ENCODE measurements around the gene SIRPB1.

Gene SIRPB1

DNA sequence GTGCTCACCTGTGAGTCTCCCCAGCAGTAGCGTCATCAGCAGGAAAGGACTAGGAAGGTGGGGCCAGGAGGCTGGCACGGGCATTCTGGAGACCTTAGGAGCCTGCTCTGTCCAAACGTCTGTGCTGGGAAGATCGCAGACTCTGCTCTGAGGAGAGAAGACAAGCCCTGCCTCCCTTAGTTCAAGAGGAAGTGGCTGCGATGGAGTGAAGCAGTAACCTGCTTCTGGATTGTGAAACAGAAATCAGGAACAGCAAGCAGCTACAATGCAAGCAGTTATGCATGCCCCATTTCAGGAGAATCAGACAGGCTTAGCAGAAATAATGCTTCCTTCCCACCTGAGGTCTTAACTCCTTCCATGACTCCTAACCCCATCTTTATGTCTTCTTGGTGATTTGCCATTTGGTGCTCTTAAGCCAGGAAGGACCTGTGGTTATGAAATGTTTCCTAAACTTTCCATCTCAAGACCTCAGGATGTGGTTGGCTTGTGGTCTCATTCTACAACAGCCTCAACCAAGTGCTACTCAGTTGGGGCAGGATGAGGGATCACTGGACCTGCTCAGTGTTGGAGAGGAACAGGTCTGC is at the start of gene SIRPB1:
Gene SIRPB1, minus strand, starts transcription at position 149 of the 584 bp plus-strand sequence. Its CDS starts 65 bp downstream, at position 84.
- in situ Hi-C loops (cut with HindIII; ENCODE audit: low pct_ligation_motif_present, low pct_unique_long_range_greater_than_20kb, low sequenced_read_pairs), result no loop called here
- no peak for DNase-seq

DNA sequence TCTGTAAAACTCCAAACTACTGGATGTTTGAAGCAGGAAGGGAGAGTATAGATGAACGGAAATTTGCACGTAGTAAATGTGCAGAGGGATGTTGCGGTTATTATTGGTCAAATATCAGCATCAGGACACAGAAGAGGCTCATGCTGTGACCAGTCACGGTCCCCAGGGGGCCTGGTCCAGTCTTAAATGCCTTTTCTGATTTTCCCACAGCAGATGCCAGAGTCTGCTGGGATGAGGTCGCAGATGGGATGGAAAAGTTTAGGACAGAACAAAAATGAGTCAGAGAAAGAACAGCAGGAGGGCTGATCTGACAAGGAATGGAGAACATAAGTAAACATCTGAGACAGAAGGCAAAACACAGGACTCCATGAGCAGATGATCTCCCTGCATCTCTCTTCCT is 49.5 kb upstream of the SIRPB1 start:
- no peak for DNase-seq
- in situ Hi-C loops (cut with HindIII; ENCODE audit: low pct_ligation_motif_present, low pct_unique_long_range_greater_than_20kb, low sequenced_read_pairs), result no loop called here

DNA sequence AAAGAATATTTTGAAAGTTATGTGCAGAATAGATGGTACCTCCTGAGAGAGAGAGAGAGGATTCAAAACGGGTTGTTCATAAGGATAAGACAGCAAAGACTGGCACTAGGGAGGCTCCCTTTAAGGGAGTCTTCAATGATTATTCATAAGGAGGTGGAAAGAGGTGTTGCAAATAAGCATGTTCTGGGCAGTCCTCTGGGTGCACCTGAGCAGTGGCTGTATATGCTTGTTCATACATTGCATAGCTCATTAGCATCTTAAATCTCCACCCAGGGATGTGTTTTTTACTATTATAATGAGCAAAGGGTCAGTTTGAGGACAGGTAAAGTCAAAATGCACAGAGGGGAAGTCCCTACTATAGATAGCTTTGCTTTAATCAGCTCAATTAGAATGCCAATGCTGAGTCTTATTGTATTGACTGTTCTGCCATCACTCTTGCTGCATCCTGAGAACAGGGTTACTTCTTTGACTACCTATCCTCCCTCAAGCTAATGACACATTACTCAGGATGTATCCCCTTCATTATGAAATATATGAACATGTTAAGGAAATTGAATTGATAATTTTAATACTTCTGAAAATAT is 47.8 kb upstream of the SIRPB1 start:
- in situ Hi-C loops (cut with HindIII; ENCODE audit: low pct_ligation_motif_present, low pct_unique_long_range_greater_than_20kb, low sequenced_read_pairs), result no loop called here
- no peak for DNase-seq

DNA sequence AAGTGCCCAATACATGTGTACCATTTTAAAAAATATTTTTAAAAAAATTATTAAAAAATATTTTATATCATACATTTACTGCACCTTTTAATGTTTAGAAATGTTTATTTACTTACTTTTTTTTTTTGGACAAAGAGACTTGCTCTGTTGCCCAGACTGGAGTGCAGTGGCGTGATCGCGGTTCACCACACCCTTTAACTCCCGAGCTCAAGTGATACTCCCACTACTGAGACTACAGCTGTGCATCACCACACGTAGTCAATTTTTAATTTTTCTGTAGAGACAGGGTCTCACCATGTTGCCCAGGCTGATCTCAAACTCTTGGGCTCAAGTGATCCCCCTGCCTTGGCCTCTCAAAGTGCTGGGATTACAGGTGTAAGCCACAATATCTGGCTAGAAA is 47.0 kb upstream of the SIRPB1 start:
- in situ Hi-C loops (cut with HindIII; ENCODE audit: low pct_ligation_motif_present, low pct_unique_long_range_greater_than_20kb, low sequenced_read_pairs), result no loop called here
- no peak for DNase-seq

DNA sequence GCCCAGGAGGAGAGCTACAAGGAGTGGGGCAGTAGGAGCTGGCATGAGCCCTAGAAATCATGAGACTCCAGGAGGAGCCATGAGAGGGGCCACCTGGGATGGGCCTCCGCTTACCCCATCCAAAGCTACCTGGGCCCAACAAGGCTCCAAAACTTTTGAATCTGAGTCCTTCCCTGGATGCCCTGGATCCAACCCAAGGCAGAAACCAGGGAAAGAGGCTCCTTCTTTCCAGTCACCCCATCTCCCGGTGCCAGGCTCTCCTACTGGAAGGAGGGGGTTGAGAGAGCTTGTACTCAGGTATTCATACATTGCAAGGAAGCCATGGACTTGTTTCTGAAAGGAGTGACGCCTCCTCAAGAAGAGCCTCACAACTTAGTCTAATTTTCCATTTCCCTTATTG is 45.5 kb upstream of the SIRPB1 start:
- in situ Hi-C loops (cut with HindIII; ENCODE audit: low pct_ligation_motif_present, low pct_unique_long_range_greater_than_20kb, low sequenced_read_pairs), result no loop called here
- DNase-seq, result no peak

DNA sequence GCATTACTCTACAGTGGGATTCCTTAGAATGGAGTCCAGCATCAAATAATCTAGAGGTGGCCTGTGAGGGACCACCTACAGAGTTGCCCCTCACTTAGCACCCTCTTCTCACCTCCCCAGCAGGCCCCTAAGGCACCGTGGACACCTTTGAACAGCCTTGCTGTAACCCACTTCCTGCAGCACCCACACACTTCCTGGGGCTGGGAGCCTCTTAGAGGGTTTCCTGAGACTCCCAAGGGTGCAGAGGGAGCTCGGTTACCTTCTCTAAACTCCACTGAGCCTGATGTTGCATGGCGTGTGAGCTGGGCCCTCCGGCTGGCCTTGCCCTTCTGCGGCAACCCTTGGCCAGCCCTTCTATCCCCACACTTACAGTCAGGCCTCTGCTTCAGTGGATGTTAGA is 45.1 kb upstream of the SIRPB1 start:
- in situ Hi-C loops (cut with HindIII; ENCODE audit: low pct_ligation_motif_present, low pct_unique_long_range_greater_than_20kb, low sequenced_read_pairs), result no loop called here
- DNase-seq, result no peak

DNA sequence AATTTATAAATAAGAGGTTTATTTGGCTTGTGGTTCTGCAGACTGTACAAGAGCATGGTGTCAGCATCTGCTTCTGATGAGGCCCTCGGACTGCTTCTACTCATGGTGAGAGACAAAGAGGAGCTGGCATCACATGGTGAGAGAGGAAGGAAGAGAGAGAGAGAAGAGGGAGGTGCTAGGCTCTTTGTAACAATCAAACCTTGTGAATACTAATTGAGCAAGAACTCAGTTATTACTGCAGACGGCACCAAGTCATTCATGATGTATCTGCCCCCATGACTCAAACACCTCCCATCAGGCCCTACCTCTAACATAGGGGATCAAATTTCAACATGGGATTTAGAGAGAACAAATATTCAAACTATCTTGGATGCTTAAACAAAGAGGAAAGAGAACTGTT is 44.1 kb upstream of the SIRPB1 start:
- in situ Hi-C loops (cut with HindIII; ENCODE audit: low pct_ligation_motif_present, low pct_unique_long_range_greater_than_20kb, low sequenced_read_pairs), result no loop called here
- no peak for DNase-seq

DNA sequence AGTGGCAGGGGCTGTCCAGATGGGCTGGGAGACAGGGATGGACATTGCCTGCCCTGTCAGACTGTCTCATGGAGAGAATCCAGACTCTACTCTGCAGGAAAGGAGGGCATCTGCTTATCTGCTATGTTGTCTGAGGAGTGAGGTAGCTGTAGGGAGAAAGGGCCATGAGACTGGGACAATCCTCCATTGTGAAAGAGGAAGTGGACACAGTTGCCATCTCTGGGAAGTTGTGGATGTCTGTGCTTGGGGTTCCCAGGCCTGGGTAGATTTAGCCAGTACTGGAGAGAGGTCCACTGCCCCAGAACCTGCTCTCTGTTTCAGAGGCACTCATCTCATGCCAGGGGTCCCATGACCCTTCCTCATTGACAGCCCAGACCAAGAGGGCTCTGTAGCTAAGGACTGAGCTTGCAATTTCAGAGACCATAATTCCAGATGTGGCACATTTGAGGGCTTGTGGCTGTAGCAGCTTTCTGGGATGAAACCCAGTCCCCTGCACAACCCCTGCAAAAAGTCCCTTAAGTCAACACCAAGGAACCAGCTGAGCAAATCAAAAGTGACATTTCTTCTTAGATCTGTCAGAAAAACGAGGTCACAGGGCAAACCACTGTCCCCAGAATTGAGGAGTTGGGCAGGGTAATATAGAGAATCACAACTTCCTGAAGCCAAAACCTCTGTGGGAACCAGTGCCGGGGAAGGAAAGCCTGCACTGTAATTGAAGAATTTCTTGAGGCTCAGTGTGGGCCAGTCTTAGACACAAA is 41.9 kb upstream of the SIRPB1 start:
- DNase-seq, result no peak
- in situ Hi-C loops (cut with HindIII; ENCODE audit: low pct_ligation_motif_present, low pct_unique_long_range_greater_than_20kb, low sequenced_read_pairs), result no loop called here

DNA sequence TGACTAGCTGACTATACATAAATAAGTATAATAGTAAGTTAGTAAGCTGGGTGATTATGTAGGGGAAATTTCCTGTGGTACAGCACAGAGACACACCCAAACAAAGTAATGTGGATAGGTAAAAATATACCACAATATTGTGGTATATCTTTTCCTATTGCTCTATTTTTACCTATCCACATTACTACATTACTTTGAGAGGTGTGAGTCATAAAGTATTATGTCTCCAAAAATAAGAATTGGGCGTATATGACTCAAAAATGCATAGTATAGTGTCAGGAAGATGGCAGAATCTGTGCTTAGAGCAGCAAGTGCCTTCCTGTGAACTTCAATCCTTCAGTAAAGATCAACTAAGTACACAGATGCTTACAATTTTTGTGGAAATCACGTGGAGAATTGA is 40.4 kb upstream of the SIRPB1 start:
- DNase-seq, result no peak
- in situ Hi-C loops (cut with HindIII; ENCODE audit: low pct_ligation_motif_present, low pct_unique_long_range_greater_than_20kb, low sequenced_read_pairs), result no loop called here

DNA sequence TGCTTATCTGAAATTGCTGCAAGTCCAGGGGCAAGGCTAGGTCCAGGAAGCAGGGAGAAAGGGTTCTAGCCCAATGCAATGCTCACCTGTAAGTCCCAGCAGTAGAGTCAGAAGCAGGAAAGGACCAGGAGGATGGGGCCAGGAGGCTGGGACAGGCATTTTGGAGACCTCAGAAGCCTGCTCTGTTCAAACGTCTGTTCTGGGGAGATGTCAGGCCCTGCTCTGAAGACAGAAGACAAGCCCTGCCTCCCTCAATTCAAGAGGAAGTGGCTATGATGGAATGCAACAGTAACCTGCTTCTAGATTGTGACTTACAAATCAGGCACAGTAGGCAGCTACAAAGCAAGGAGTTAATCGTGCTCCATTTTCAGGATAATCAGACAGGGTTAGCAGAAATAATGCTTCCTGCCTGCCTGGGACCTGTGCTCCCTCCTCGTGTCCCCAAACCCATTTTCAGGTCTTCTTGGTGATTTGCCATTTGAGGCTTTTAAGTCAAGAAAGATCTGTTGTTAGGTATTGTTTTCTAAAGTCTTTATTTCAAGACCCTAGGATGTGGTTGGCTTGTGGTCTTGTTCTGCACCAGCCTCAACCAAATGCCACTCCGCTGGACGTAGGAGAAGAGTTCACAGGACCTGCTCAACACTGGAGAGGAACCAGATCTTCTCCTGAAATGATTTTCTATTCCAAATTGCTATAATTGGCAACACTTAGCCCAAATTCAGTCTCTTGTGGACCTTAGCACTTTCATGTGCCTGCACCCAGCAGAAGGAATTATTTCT is 37.9 kb upstream of the SIRPB1 start, which contains the start of gene SIRPG:
Gene SIRPG, minus strand, starts transcription at position 224 of the 779 bp plus-strand sequence. Its CDS starts 65 bp downstream, at position 159.
- in situ Hi-C loops (cut with HindIII; ENCODE audit: low pct_ligation_motif_present, low pct_unique_long_range_greater_than_20kb, low sequenced_read_pairs), result no loop called here
- DNase-seq, result no peak

DNA sequence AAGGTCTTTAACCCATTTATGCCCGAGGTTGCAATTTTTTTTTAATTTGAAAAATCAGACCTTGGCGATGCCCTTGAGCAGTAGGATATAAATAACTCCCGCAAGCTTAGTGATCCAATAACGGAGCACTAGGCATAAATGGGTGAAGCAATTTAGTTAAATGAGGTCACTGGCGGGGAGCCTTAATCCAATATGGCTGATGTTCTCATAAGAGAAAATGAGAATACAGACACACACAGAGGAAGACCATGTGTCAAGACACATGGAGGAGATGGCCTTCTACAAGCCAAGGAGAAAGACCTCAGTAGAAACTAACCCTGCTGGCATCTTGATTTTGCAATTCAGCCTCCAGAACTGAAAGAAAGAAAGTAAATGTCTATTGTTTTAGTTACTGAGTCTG is 37.0 kb upstream of the SIRPB1 start:
- in situ Hi-C loops (cut with HindIII; ENCODE audit: low pct_ligation_motif_present, low pct_unique_long_range_greater_than_20kb, low sequenced_read_pairs), result no loop called here
- no peak for DNase-seq

DNA sequence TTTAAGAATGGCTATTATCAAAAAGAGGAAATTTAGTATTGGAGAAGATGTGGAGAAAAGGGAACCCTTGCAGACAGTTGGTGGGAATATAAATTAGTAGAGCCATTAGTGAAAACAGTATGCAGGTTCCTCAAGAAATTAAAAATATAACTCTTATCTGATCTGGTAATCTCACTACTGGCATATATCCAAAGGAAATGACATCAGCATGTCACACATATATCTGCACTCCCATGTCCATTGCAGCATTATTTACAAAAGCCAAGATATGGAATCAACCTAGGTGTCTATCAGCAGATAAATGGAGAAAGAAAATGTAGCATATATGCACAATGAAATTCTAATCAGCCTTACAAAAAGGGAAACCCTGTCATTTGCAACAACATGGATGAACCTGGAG is 35.2 kb upstream of the SIRPB1 start:
- in situ Hi-C loops (cut with HindIII; ENCODE audit: low pct_ligation_motif_present, low pct_unique_long_range_greater_than_20kb, low sequenced_read_pairs), result no loop called here
- no peak for DNase-seq

DNA sequence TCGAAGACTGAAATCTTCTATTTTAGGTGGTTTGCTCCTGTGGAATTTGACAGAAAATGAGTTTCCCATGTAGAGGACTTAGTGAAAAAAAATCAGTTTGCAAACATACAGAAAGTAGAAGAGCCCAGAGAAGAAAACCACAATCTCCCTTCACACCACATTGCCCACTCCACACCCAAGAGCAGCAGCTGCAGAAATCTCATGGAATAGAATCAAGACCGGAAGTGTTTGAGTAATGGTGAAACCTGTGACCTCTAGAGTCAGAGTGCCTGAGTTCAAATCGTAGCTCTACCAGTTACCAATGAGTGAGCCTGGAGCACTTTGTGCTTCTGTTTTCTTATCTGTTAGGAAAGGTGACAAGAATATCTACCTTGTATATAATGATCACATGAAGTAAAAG is 33.2 kb upstream of the SIRPB1 start:
- in situ Hi-C loops (cut with HindIII; ENCODE audit: low pct_ligation_motif_present, low pct_unique_long_range_greater_than_20kb, low sequenced_read_pairs), result no loop called here
- no peak for DNase-seq

DNA sequence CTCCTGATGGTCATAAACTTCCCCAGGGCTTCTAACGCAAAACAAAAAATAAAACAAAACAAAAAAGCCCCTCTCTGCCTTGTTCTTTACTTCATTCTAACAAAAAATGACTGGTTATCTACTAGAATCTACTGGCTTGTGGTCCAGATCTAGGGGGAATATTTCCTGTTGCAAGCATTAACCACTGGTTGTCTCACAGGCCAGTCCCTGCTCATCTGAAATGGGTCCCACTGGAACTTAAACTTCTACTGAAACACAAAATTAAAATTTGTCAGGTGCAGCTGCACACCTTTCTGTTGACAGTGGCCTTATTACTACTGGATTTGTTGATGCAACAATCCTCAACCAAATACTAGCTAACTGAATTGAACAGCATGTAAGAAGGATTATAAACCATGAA is 32.3 kb upstream of the SIRPB1 start:
- DNase-seq, result no peak
- in situ Hi-C loops (cut with HindIII; ENCODE audit: low pct_ligation_motif_present, low pct_unique_long_range_greater_than_20kb, low sequenced_read_pairs), result no loop called here

DNA sequence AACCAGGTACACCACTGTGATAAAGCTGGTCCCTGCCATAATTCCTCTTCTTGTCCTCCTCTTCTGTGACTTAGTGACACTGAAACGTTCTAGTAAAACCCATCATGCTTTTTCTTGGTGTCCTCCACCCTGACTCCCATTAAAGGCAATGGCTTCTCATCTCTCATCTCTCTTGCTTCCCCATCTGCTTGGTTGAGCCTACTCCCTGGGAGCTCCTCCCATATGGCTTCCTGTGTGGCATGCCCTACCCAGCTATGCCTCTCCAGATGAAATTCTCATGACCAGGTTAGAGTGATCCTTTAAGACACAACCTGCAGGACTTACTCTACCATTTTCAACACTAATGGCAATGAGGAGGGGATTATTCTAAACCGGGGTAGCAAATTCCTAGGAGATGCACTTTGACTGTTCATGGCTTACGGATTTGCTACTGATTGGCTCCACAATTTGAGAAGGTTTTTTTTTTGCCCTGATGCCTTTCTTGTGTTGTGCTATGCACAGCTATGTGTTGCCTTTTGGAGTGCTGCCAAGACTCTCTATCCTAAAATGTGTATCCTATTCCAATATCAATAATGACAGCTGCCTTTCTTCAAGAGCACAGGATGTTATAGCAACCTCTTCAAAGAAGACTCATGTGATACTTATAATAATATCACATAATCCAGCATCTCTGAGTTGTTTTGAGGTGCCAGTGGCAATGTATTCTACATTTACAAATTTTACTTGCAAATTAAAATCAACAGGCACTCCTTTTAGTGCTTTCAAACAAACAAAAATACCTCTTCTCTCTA is 31.7 kb upstream of the SIRPB1 start:
- DNase-seq, result no peak
- in situ Hi-C loops (cut with HindIII; ENCODE audit: low pct_ligation_motif_present, low pct_unique_long_range_greater_than_20kb, low sequenced_read_pairs), result no loop called here

DNA sequence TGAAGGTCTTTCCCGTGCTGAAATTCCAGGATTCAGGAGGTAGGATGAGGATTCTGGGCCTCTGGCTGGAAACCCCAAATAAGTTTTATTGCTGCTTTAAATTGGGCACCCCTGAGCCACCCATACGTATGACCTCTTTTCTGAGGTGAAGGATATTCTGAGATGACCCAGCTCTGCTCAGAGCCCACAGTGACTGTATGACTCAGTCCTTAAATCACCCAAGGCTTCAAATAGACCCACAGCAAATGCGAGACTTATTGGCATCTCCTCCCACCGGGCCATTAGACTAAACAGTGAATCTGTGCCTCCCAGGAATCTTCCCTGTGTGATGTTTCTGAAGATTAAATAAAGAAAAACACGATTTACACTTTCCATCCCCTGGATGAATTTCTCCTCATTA is 28.3 kb upstream of the SIRPB1 start:
- in situ Hi-C loops (cut with HindIII; ENCODE audit: low pct_ligation_motif_present, low pct_unique_long_range_greater_than_20kb, low sequenced_read_pairs), result no loop called here
- no peak for DNase-seq

DNA sequence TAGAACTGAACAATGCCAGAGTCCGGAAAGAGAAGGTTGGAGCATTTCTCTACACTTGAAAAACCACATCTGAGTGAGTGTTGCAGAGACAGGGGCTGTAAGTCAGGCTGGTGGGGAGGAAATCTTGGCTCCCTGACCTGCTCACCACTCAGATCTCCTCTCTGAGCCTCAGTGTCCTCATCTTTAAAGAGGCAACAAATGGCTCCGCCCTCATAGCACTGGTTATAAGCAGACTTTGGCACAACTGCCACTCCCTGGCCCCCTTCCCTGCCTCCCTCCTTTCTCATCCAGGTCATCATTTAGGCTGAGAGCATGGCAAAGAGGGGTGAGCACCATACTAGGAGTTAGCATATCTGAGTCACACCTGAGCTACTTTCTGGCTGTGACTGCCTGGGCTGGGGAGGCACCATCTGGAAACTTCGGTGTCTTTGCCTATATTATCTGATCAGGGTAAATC is 27.2 kb upstream of the SIRPB1 start:
- in situ Hi-C loops (cut with HindIII; ENCODE audit: low pct_ligation_motif_present, low pct_unique_long_range_greater_than_20kb, low sequenced_read_pairs), result no loop called here

DNA sequence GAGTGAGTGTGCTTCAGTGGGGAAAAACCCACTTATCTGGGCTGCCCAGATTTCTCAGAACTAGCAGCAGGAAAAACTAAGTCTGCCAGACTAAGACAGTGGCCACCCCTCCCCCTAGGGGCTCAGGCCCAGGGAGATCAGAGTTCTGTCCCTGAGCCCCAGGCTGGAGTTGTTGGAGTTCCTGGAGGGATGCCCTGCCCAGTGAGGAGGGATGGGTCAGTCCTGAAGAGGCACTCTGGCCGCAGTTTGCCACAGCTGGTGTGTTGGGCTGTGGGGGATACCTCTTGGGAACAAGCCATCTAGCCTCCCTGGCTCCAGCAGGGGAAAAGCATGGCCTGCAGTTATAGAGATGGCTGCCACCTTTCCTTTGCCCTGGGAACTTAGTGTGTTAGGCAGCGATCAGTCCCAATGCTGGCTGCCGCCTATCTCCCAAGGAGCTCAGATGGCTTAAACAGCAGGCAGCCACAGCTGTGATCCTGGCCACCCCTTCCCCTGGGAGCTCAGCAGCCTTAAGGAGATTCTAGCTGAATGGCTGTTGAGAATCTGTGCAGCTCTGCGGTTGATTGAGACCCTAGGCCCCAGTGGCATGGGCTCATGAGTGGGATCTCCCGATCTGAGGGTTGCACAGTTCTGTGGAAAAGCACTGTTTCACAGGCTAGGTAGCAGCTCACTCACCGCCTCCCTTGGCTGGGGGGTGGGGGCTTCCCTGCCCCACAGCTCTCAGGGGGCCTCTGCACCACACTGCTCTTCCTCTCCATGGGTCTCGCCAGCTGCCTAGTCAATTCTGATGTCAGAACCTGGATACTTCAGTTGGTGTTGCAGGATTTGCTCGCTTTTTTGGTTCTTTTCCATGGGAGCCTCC is 24.5 kb upstream of the SIRPB1 start:
- in situ Hi-C loops (cut with HindIII; ENCODE audit: low pct_ligation_motif_present, low pct_unique_long_range_greater_than_20kb, low sequenced_read_pairs), result no loop called here

More for the DNA sequence above, 27.2 kb upstream of the SIRPB1 start:
- DNase-seq, result no peak

More for the DNA sequence above, 24.5 kb upstream of the SIRPB1 start:
- no peak for DNase-seq
